Activated CD4-positive, alpha-beta memory T cell treated with anti-CD3 and anti-CD28 coated beads for 36 hours (primary cell): ENCODE results near the gene ITGB8. TPM values are rescaled to one million over a fixed set of nuclear protein-coding genes. Genes with fewer than 3 reads are reported as not detected.

Experiments used
- CTCF ChIA-PET: fragments of 350-600 bp; sonication (Branson Sonifier 250); formaldehyde crosslinking; loops from one replicate; lab custom pipeline; 2021; ENCODE audit warnings: antibody characterized with exemption, inconsistent platforms; lab: Charles Lee
- POLR2A ChIA-PET: fragments of 350-600 bp; sonication (Branson Sonifier 250); formaldehyde crosslinking; loops from one replicate; lab custom pipeline; 2021; ENCODE audit warnings: antibody characterized with exemption; lab: Charles Lee
- DNase-seq: peaks from one replicate; pipeline ENCODE4 v3.0.0-alpha.2; 2020
- H3K27ac Mint-ChIP-seq: one replicate; pipeline ENCODE4 v1.8.0; 2021; ENCODE audit warnings: mixed read lengths
- H3K27me3 Mint-ChIP-seq: one replicate; pipeline ENCODE4 v1.8.0; 2021; ENCODE audit warnings: mixed read lengths
- H3K36me3 Mint-ChIP-seq: one replicate; pipeline ENCODE4 v1.8.0; 2021; ENCODE audit warnings: mixed read lengths
- H3K4me1 Mint-ChIP-seq: one replicate; pipeline ENCODE4 v1.8.0; 2021; ENCODE audit warnings: low read depth, mixed read lengths
- H3K4me3 Mint-ChIP-seq: one replicate; pipeline ENCODE4 v1.8.0; 2021; ENCODE audit warnings: mild to moderate bottlenecking, mixed read lengths
- H3K9me3 Mint-ChIP-seq: one replicate; pipeline ENCODE4 v1.8.0; 2021; ENCODE audit warnings: mixed read lengths
- intact Hi-C: fragments of 100-400 bp; cut with micrococcal nuclease; formaldehyde crosslinking; loops from one replicate; pipeline ENCODE4 v1.15.1; 2023
- total RNA-seq, 2 experiments: library from RNA; stranded (reverse); gene quantifications; one replicate each; pipeline ENCODE4 v1.2.3, GENCODE V29; 2021

ITGB8 gene
- total RNA-seq, 2 experiments from 2014 or later = not detected

- Mint-ChIP-seq H3K27ac (no peak overlapping the region), H3K4me3 (no peak overlapping the region), H3K9me3 (no peaks in the 10 kb centered on the region), H3K4me1 (no peaks in the 10 kb centered on the region), H3K27me3 (no peaks in the 10 kb centered on the region), H3K36me3 (no peaks in the 10 kb centered on the region)
- POLR2A ChIA-PET = no interaction called here
- intact Hi-C loops = loop anchor here (2.0 to 10.0 kb wide), 2 partner anchors 556 to 596 kb away; no protein-coding TSS in a partner anchor
- CTCF ChIA-PET = interaction anchor here (1.1 to 2.7 kb wide), 2 partner anchors 516 to 598 kb away, joined by 3 to 11 read pairs; no protein-coding TSS in a partner anchor
- DNase-seq = no peak
Measured at GRCh38 chr7:20310963-20311742, 19.5 kb upstream of the ITGB8 start.

- CTCF ChIA-PET = interaction anchor here (1.1 to 2.7 kb wide), 2 partner anchors 517 to 598 kb away, joined by 3 to 11 read pairs; no protein-coding TSS in a partner anchor
- Mint-ChIP-seq H3K9me3 (no peaks in the 10 kb centered on the region), H3K4me3 (no peak overlapping the region), H3K27ac (no peak overlapping the region), H3K27me3 (no peaks in the 10 kb centered on the region), H3K36me3 (no peaks in the 10 kb centered on the region), H3K4me1 (no peaks in the 10 kb centered on the region)
- POLR2A ChIA-PET = no interaction called here
- intact Hi-C loops = loop anchor here (2.0 to 10.0 kb wide), 2 partner anchors 557 to 597 kb away; no protein-coding TSS in a partner anchor
- DNase-seq = no peak
Measured at GRCh38 chr7:20311743-20312042, 19.0 kb upstream of the ITGB8 start.

- no peak overlapping the region for H3K4me3 Mint-ChIP-seq
- H3K9me3 Mint-ChIP-seq = no peaks in the 10 kb centered on the region
- DNase-seq = no peak
- ChIA-PET POLR2A (no interaction called here), CTCF (interaction anchor here (0.6 to 2.7 kb wide), 3 partner anchors 351 to 599 kb away, joined by 3 to 11 read pairs (median 4); no protein-coding TSS in a partner anchor)
- no peaks in the 10 kb centered on the region for H3K27me3 Mint-ChIP-seq
- intact Hi-C loops = loop anchor here (10.0 kb wide), 1 partner anchor 598 kb away; no protein-coding TSS in a partner anchor
- no peaks in the 10 kb centered on the region for H3K4me1 Mint-ChIP-seq
- H3K36me3 Mint-ChIP-seq = no peaks in the 10 kb centered on the region
- no peak overlapping the region for H3K27ac Mint-ChIP-seq
Measured at GRCh38 chr7:20312562-20312961, 18.1 kb upstream of the ITGB8 start.

GRCh38 chr7:20313626-20314025 is 17.1 kb upstream of the ITGB8 start:
- POLR2A ChIA-PET = no interaction called here
- intact Hi-C loops = loop anchor here (10.0 kb wide), 1 partner anchor 599 kb away; no protein-coding TSS in a partner anchor
- no peaks in the 10 kb centered on the region for H3K27me3 Mint-ChIP-seq

GRCh38 chr7:20314198-20314597 is 16.5 kb upstream of the ITGB8 start:
- intact Hi-C loops = loop anchor here (10.0 kb wide), 1 partner anchor 599 kb away; no protein-coding TSS in a partner anchor

More at GRCh38 chr7:20313626-20314025, 17.1 kb upstream of the ITGB8 start:
- Mint-ChIP-seq H3K4me3 (no peak overlapping the region), H3K9me3 (no peaks in the 10 kb centered on the region), H3K36me3 (no peaks in the 10 kb centered on the region), H3K4me1 (no peaks in the 10 kb centered on the region), H3K27ac (no peak overlapping the region)
- CTCF ChIA-PET = no interaction called here
- DNase-seq = no peak

GRCh38 chr7:20316706-20317105 is 14.0 kb upstream of the ITGB8 start:
- no peak overlapping the region for H3K4me3 Mint-ChIP-seq
- H3K27me3 Mint-ChIP-seq = no peaks in the 10 kb centered on the region
- no peaks in the 10 kb centered on the region for H3K4me1 Mint-ChIP-seq
- intact Hi-C loops = loop anchor here (10.0 kb wide), 1 partner anchor 602 kb away; no protein-coding TSS in a partner anchor
- no peak for DNase-seq
- ChIA-PET CTCF (no interaction called here), POLR2A (no interaction called here)
- H3K36me3 Mint-ChIP-seq = no peaks in the 10 kb centered on the region
- H3K9me3 Mint-ChIP-seq = no peaks in the 10 kb centered on the region
- no peak overlapping the region for H3K27ac Mint-ChIP-seq

More at GRCh38 chr7:20314198-20314597, 16.5 kb upstream of the ITGB8 start:
- ChIA-PET POLR2A (no interaction called here), CTCF (no interaction called here)
- H3K36me3 Mint-ChIP-seq = no peaks in the 10 kb centered on the region
- H3K9me3 Mint-ChIP-seq = no peaks in the 10 kb centered on the region
- H3K27me3 Mint-ChIP-seq = no peaks in the 10 kb centered on the region
- H3K4me1 Mint-ChIP-seq = no peaks in the 10 kb centered on the region
- DNase-seq = no peak
- no peak overlapping the region for H3K27ac Mint-ChIP-seq
- H3K4me3 Mint-ChIP-seq = no peak overlapping the region

- Mint-ChIP-seq H3K9me3 (no peaks in the 10 kb centered on the region), H3K27me3 (no peaks in the 10 kb centered on the region), H3K4me1 (no peaks in the 10 kb centered on the region), H3K36me3 (no peaks in the 10 kb centered on the region), H3K27ac (no peak overlapping the region), H3K4me3 (no peak overlapping the region)
- ChIA-PET CTCF (no interaction called here), POLR2A (no interaction called here)
- intact Hi-C loops = loop anchor here (10.0 kb wide), 1 partner anchor 603 kb away; no protein-coding TSS in a partner anchor
- no peak for DNase-seq
Measured at GRCh38 chr7:20317413-20317812, 13.3 kb upstream of the ITGB8 start.

GRCh38 chr7:20318933-20319332 is 11.8 kb upstream of the ITGB8 start:
- H3K9me3 Mint-ChIP-seq = no peaks in the 10 kb centered on the region
- DNase-seq = no peak
- H3K36me3 Mint-ChIP-seq = no peaks in the 10 kb centered on the region
- no peaks in the 10 kb centered on the region for H3K4me1 Mint-ChIP-seq
- no peak overlapping the region for H3K27ac Mint-ChIP-seq
- intact Hi-C loops = loop anchor here (10.0 kb wide), 1 partner anchor 604 kb away; no protein-coding TSS in a partner anchor
- no peak overlapping the region for H3K4me3 Mint-ChIP-seq
- no peaks in the 10 kb centered on the region for H3K27me3 Mint-ChIP-seq
- ChIA-PET POLR2A (no interaction called here), CTCF (interaction anchor here (1.1 kb wide), 1 partner anchor 605 kb away, joined by 3 read pairs; no protein-coding TSS in a partner anchor)

GRCh38 chr7:20320322-20320721 is 10.4 kb upstream of the ITGB8 start:
- H3K4me1 Mint-ChIP-seq = no peaks in the 10 kb centered on the region
- no peak for DNase-seq
- no peak overlapping the region for H3K4me3 Mint-ChIP-seq
- H3K27me3 Mint-ChIP-seq = no peaks in the 10 kb centered on the region
- ChIA-PET POLR2A (no interaction called here), CTCF (no interaction called here)
- intact Hi-C loops = no loop called here
- H3K27ac Mint-ChIP-seq = no peak overlapping the region
- H3K9me3 Mint-ChIP-seq = no peaks in the 10 kb centered on the region
- H3K36me3 Mint-ChIP-seq = no peaks in the 10 kb centered on the region

GRCh38 chr7:20320786-20321185 is 9.9 kb upstream of the ITGB8 start:
- no peak overlapping the region for H3K27ac Mint-ChIP-seq
- POLR2A ChIA-PET = no interaction called here

GRCh38 chr7:20323595-20323994 is 7.1 kb upstream of the ITGB8 start:
- no peaks in the 10 kb centered on the region for H3K4me1 Mint-ChIP-seq
- H3K4me3 Mint-ChIP-seq = no peak overlapping the region
- DNase-seq = no peak
- no peak overlapping the region for H3K27ac Mint-ChIP-seq
- ChIA-PET POLR2A (no interaction called here), CTCF (no interaction called here)
- H3K36me3 Mint-ChIP-seq = no peaks in the 10 kb centered on the region
- intact Hi-C loops = no loop called here
- H3K27me3 Mint-ChIP-seq = peaks cover 9% of the 10 kb centered on the region
- no peaks in the 10 kb centered on the region for H3K9me3 Mint-ChIP-seq

More at GRCh38 chr7:20320786-20321185, 9.9 kb upstream of the ITGB8 start:
- Mint-ChIP-seq H3K9me3 (no peaks in the 10 kb centered on the region), H3K4me3 (no peak overlapping the region), H3K27me3 (no peaks in the 10 kb centered on the region), H3K36me3 (no peaks in the 10 kb centered on the region), H3K4me1 (no peaks in the 10 kb centered on the region)
- intact Hi-C loops = no loop called here
- DNase-seq = no peak
- CTCF ChIA-PET = no interaction called here

- no peak for DNase-seq
- H3K27ac Mint-ChIP-seq = no peak overlapping the region
- POLR2A ChIA-PET = no interaction called here
- H3K4me1 Mint-ChIP-seq = peaks cover 16% of the 10 kb centered on the region
- CTCF ChIA-PET = no interaction called here
- H3K4me3 Mint-ChIP-seq = no peak overlapping the region
- intact Hi-C loops = no loop called here
- H3K9me3 Mint-ChIP-seq = no peaks in the 10 kb centered on the region
- H3K36me3 Mint-ChIP-seq = no peaks in the 10 kb centered on the region
- peaks cover 21% of the 10 kb centered on the region for H3K27me3 Mint-ChIP-seq
Measured at GRCh38 chr7:20326342-20326741, 4.4 kb upstream of the ITGB8 start.
